ENCODE results near the gene MAPK10.

DNA sequence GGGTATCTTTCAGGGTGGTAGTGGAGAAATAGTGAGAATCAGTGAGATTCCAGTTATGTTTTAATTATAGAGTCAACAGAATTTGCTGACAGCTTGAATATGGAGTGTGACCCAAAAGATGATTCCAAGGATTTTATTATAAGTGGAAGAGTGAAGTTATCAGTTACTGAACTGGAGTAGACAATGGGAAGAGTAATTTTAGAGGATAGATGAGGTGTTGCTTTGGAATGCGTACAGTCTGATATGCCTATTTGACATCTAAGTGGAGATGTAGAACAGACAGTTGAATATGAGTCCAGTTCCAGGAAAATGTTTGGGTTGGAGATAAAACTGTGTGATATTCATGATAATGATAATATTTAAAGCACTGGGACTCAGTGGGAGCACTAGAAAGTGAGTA, 174.2 kb downstream of the MAPK10 start:
- TF ChIP-seq POLR2AphosphoS5 (IDR thresholded peaks at IDR 0.05) (no peak), POLR2A (IDR thresholded peaks at IDR 0.05) (no peak), EP300 (IDR thresholded peaks at IDR 0.05) (no peak)
- TF ChIP-seq, protein P1, sequence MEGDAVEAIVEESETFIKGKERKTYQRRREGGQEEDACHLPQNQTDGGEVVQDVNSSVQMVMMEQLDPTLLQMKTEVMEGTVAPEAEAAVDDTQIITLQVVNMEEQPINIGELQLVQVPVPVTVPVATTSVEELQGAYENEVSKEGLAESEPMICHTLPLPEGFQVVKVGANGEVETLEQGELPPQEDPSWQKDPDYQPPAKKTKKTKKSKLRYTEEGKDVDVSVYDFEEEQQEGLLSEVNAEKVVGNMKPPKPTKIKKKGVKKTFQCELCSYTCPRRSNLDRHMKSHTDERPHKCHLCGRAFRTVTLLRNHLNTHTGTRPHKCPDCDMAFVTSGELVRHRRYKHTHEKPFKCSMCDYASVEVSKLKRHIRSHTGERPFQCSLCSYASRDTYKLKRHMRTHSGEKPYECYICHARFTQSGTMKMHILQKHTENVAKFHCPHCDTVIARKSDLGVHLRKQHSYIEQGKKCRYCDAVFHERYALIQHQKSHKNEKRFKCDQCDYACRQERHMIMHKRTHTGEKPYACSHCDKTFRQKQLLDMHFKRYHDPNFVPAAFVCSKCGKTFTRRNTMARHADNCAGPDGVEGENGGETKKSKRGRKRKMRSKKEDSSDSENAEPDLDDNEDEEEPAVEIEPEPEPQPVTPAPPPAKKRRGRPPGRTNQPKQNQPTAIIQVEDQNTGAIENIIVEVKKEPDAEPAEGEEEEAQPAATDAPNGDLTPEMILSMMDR (IDR thresholded peaks at IDR 0.05), result no peak
